Lower leg skin (tissue), 3 donors: Measurements from ENCODE around the gene TCF20.

Experiments
- CTCF ChIP-seq, 3 donors: fragments of 450-650 bp; IDR thresholded peaks; one replicate each; pipeline ENCODE4 v1.5.1; 2016; ENCODE audit warnings: antibody characterized with exemption in 3 of 3, mild to moderate bottlenecking in 3 of 3, moderate library complexity in 2 of 3
- POLR2A ChIP-seq, 2 donors: fragments of 450-650 bp; IDR thresholded peaks; one replicate each; pipeline ENCODE4 v1.6.1; 2016 to 2017; ENCODE audit warnings: antibody characterized with exemption in 2 of 2, mild to moderate bottlenecking in 1 of 2, moderate library complexity in 1 of 2

- no peak for TF ChIP-seq CTCF (IDR thresholded peaks at IDR 0.05)
- no peak for TF ChIP-seq POLR2A (IDR thresholded peaks at IDR 0.05)
These were observed 849 bp upstream of the TCF20 start for GRCh38 chr22:42271191-42271813.
